ENCODE results near the gene PCTP. TPM values are rescaled to one million over a fixed set of nuclear protein-coding genes. Genes with fewer than 3 reads are reported as not detected.

The PCTP gene
- total RNA-seq, 8 experiments from 2014 or later = 4.6 to 21.0 (median 13.0) TPM

DNA sequence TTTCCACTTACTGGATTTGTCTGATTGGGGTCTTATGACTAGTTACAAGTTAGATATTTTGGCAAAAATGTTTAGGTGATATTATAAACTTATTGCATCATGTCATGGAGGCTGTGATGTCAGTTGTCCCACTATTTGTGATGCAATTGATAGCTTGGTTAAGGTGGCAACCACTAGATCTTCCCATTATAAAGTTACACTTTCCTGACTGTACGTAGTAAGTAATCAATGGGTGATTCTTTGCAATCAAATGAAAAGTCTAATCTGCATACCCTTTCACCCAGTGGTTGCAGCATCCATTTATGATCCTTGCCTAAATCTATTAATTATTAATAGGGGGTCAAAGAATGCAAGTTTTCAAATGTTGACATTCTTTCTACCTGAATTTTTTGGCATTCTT lies 4.4 kb upstream of the PCTP start:
- 56 to 100% (median 86%) methylated on average over 1 of the region's 1 CpG; no CpG with 5 or more reads in 3 of the 10 experiments for WGBS, 10 experiments
- no peak for ATAC-seq (replicated peaks in 6 of 8)
- H3K4me1 ChIP-seq (replicated peaks in 1 of 2) = no peaks in the 10 kb centered on the region
- in situ Hi-C loops (cut with MboI; ENCODE audit: low pct_unique_long_range_greater_than_20kb in 2 of 9, low sequenced_read_pairs in 9 of 9, unreplicated experiment in 9 of 9) = no loop called here
- no peak overlapping the region for H3K4me3 ChIP-seq
- H3K27ac ChIP-seq = no peak overlapping the region

GRCh38 chr17:55747209-55747608 lies 3.6 kb upstream of the PCTP start:
- H3K4me1 ChIP-seq (replicated peaks in 1 of 2) = peaks cover 6 to 7% of the 10 kb centered on the region in 2 donors
- WGBS, 10 experiments = 0 to 100% (median 52%) methylated on average over 1 to 3 of the region's 3 CpGs; no CpG with 5 or more reads in 2 of the 10 experiments
- in situ Hi-C loops (cut with MboI; ENCODE audit: low pct_unique_long_range_greater_than_20kb in 2 of 9, low sequenced_read_pairs in 9 of 9, unreplicated experiment in 9 of 9) = no loop called here
- no peak for ATAC-seq (replicated peaks in 6 of 8)
- H3K27ac ChIP-seq = no peak overlapping the region
- H3K4me3 ChIP-seq = no peak overlapping the region

- Histone ChIP-seq H3K4me3 (no peak overlapping the region), H3K27ac (no peak overlapping the region), H3K4me1 (replicated peaks in 1 of 2) (peaks cover 6 to 9% of the 10 kb centered on the region in 2 donors)
- 80 to 100% (median 100%) methylated on average over 1 of the region's 1 CpG; no CpG with 5 or more reads in 4 of the 10 experiments for WGBS, 10 experiments
- in situ Hi-C loops (cut with MboI; ENCODE audit: low pct_unique_long_range_greater_than_20kb in 2 of 9, low sequenced_read_pairs in 9 of 9, unreplicated experiment in 9 of 9) = no loop called here
- no peak for ATAC-seq (replicated peaks in 6 of 8)
These were observed 2.0 kb upstream of the PCTP start for GRCh38 chr17:55748841-55749240.

GRCh38 chr17:55749985-55750384 lies 866 bp upstream of the PCTP start:
- Histone ChIP-seq H3K27ac (no peak overlapping the region), H3K4me3 (no peak overlapping the region), H3K4me1 (replicated peaks in 1 of 2) (peaks cover 6 to 9% of the 10 kb centered on the region in 2 donors)
- WGBS, 10 experiments = 34 to 90% (median 77%) methylated on average over 1 to 4 of the region's 4 CpGs; no CpG with 5 or more reads in 2 of the 10 experiments
- in situ Hi-C loops (cut with MboI; ENCODE audit: low pct_unique_long_range_greater_than_20kb in 2 of 9, low sequenced_read_pairs in 9 of 9, unreplicated experiment in 9 of 9) = loop anchor here in 2 of 9 experiments (25.0 kb wide), 1 partner anchor 213 kb away; no protein-coding TSS in a partner anchor
- ATAC-seq (replicated peaks in 6 of 8) = no peak

- in situ Hi-C loops (cut with MboI; ENCODE audit: low pct_unique_long_range_greater_than_20kb in 2 of 9, low sequenced_read_pairs in 9 of 9, unreplicated experiment in 9 of 9) = loop anchor here in 2 of 9 experiments (25.0 kb wide), 1 partner anchor 214 kb away; no protein-coding TSS in a partner anchor
- Histone ChIP-seq H3K27ac (no peak overlapping the region), H3K4me1 (replicated peaks in 1 of 2) (peaks cover 6 to 9% of the 10 kb centered on the region in 2 donors), H3K4me3 (peak overlapping the region; percentile 43 to 68 (median 52))
- WGBS, 10 experiments = 14 to 100% (median 54%) methylated on average over 1 to 4 of the region's 4 CpGs; no CpG with 5 or more reads in 5 of the 10 experiments
- ATAC-seq (replicated peaks in 6 of 8) = no peak
These were observed 934 bp downstream of the PCTP start for GRCh38 chr17:55751720-55752250.

DNA sequence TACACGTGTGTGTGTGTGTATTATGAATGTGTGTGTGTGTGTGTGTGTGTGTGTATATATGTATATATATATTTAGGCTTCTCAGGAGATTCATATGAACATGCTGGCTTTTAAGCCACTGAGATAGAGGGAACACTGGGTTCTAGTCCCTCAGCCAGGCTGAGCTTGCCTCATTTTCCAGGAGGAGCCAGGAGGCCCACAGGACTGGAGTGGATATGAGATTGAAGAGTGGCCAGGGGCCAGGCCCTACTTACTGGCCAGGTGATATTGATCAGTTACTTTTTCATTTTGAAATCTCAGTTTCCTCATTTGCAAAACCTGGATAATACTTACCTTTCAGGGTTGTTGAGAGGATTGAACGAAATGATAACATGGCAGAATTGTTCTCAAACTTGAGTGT lies 5.8 kb downstream of the PCTP start:
- Histone ChIP-seq H3K27ac (no peak overlapping the region), H3K4me1 (replicated peaks in 1 of 2) (peaks cover 6 to 8% of the 10 kb centered on the region in 2 donors), H3K4me3 (no peak overlapping the region)
- in situ Hi-C loops (cut with MboI; ENCODE audit: low pct_unique_long_range_greater_than_20kb in 2 of 9, low sequenced_read_pairs in 9 of 9, unreplicated experiment in 9 of 9) = loop anchor here in 2 of 9 experiments (25.0 kb wide), 1 partner anchor 219 kb away; no protein-coding TSS in a partner anchor
- no peak for ATAC-seq (replicated peaks in 6 of 8)
- 86 to 100% (median 100%) methylated on average over 1 to 2 of the region's 2 CpGs; no CpG with 5 or more reads in 7 of the 10 experiments for WGBS, 10 experiments

DNA sequence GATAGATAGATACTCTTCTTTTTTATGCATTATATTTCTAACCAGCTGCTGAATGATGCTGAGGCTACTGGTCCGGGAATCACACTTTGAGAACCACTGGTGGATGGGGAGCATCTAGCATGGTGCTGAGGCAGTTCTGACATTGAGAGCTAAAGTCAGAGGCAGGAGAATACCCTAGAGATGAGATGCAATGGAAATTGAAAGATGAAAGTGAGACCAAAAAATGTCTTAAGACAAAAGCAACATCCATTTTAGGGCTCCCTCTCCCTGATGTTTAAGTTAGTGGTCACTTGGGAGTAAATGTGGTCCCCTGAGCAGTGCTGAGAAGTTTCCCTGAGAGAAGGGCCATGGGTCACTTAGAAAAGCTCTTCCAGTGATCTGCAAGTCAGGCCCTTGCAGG lies 6.8 kb downstream of the PCTP start:
- no peaks in the 10 kb centered on the region for H3K4me1 ChIP-seq (replicated peaks in 1 of 2)
- in situ Hi-C loops (cut with MboI; ENCODE audit: low pct_unique_long_range_greater_than_20kb in 2 of 9, low sequenced_read_pairs in 9 of 9, unreplicated experiment in 9 of 9) = loop anchor here in 2 of 9 experiments (25.0 kb wide), 1 partner anchor 220 kb away; no protein-coding TSS in a partner anchor
- 83 to 100% (median 100%) methylated on average over 1 of the region's 1 CpG; no CpG with 5 or more reads in 2 of the 10 experiments for WGBS, 10 experiments

GRCh38 chr17:55758171-55758570 lies 7.3 kb downstream of the PCTP start:
- Histone ChIP-seq H3K4me3 (no peak overlapping the region), H3K4me1 (replicated peaks in 1 of 2) (no peaks in the 10 kb centered on the region), H3K27ac (no peak overlapping the region)
- in situ Hi-C loops (cut with MboI; ENCODE audit: low pct_unique_long_range_greater_than_20kb in 2 of 9, low sequenced_read_pairs in 9 of 9, unreplicated experiment in 9 of 9) = loop anchor here in 2 of 9 experiments (25.0 kb wide), 1 partner anchor 221 kb away; no protein-coding TSS in a partner anchor
- no peak for ATAC-seq (replicated peaks in 6 of 8)

More for the DNA sequence above, 6.8 kb downstream of the PCTP start:
- Histone ChIP-seq H3K27ac (no peak overlapping the region), H3K4me3 (no peak overlapping the region)
- no peak for ATAC-seq (replicated peaks in 6 of 8)

- ATAC-seq (replicated peaks in 6 of 8) = no peak
- H3K27ac ChIP-seq = no peak overlapping the region
- no peaks in the 10 kb centered on the region for H3K4me1 ChIP-seq (replicated peaks in 1 of 2)
- H3K4me3 ChIP-seq = no peak overlapping the region
- 40 to 86% (median 80%) methylated on average over 1 to 3 of the region's 3 CpGs; no CpG with 5 or more reads in 1 of the 10 experiments for WGBS, 10 experiments
- in situ Hi-C loops (cut with MboI; ENCODE audit: low pct_unique_long_range_greater_than_20kb in 2 of 9, low sequenced_read_pairs in 9 of 9, unreplicated experiment in 9 of 9) = loop anchor here in 2 of 9 experiments (25.0 kb wide), 1 partner anchor 223 kb away; no protein-coding TSS in a partner anchor
These were observed 9.9 kb downstream of the PCTP start for GRCh38 chr17:55760643-55761355.

DNA sequence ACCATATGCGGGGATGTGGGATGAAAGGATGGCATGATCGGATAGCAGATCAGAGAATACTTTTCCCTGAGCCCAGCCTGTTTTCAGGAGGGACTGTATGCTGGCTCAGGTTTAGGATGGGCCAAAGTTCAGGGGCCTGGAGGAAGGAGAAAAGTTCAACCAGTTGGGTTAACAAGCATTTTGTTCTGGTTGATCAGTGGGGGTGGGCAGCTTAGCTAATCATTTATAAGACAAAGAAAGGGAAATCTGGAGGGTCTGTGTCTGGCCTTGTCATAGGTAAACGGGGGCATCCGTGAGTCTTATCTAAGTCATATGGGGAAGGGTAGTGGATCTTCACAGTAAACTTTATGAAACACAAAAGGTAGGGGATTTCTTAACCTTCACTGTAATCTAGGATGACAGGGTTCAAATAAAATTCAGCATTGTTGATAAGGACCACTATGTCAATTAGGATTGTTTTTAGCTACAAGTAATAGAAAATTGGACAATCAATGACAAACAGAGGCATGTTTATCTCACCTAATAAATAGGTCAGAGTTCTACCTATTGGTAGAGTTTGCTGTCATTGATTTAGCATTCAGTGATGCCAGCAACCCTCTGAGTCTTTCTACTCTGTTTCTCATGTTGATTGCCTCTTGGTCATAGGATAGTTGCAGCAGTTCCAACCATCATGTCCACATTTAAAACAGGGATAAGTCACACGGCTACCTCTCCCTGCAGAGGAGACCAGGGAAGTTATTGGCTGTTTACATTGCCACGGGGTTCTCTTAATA lies 11.4 kb downstream of the PCTP start:
- Histone ChIP-seq H3K4me3 (no peak overlapping the region), H3K27ac (no peak overlapping the region), H3K4me1 (replicated peaks in 1 of 2) (no peaks in the 10 kb centered on the region)
- WGBS, 10 experiments = 67 to 100% (median 86%) methylated on average over 2 to 5 of the region's 6 CpGs
- no peak for ATAC-seq (replicated peaks in 6 of 8)
- in situ Hi-C loops (cut with MboI; ENCODE audit: low pct_unique_long_range_greater_than_20kb in 2 of 9, low sequenced_read_pairs in 9 of 9, unreplicated experiment in 9 of 9) = loop anchor here in 2 of 9 experiments (25.0 kb wide), 1 partner anchor 225 kb away; no protein-coding TSS in a partner anchor

GRCh38 chr17:55763856-55764255 lies 13.0 kb downstream of the PCTP start:
- in situ Hi-C loops (cut with MboI; ENCODE audit: low pct_unique_long_range_greater_than_20kb in 2 of 9, low sequenced_read_pairs in 9 of 9, unreplicated experiment in 9 of 9) = loop anchor here in 2 of 9 experiments (25.0 kb wide), 1 partner anchor 227 kb away; no protein-coding TSS in a partner anchor
- no peak overlapping the region for H3K27ac ChIP-seq
- H3K4me3 ChIP-seq = no peak overlapping the region
- no peaks in the 10 kb centered on the region for H3K4me1 ChIP-seq (replicated peaks in 1 of 2)
- no peak for ATAC-seq (replicated peaks in 6 of 8)
- WGBS, 10 experiments = 70 to 94% (median 88%) methylated on average over 2 to 6 of the region's 6 CpGs

DNA sequence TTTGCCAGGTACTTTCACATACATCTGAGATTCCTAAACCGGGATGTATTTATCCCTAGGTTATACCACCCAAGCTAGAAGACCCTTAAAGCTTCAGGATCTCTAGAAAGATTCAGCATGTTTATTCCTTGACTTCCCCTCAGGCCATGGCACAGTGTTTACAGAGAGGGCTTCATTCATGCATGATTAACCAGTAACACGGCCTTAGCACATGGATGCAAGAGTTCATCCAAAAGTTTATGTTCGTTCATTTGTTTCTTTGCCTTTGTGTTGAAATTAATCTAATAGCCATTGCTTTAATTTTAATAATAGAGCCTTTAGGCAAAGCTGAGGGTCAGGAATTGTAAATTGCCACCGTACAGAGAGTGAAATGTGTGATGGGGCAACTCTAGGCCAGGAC lies 13.8 kb downstream of the PCTP start:
- peak in 1 of 8 experiments; percentile 34 for ATAC-seq (replicated peaks in 6 of 8)
- in situ Hi-C loops (cut with MboI; ENCODE audit: low pct_unique_long_range_greater_than_20kb in 2 of 9, low sequenced_read_pairs in 9 of 9, unreplicated experiment in 9 of 9) = loop anchor here in 2 of 9 experiments (25.0 kb wide), 1 partner anchor 227 kb away; no protein-coding TSS in a partner anchor
- Histone ChIP-seq H3K4me3 (no peak overlapping the region), H3K4me1 (replicated peaks in 1 of 2) (no peaks in the 10 kb centered on the region), H3K27ac (no peak overlapping the region)
- WGBS, 10 experiments = 60 to 100% (median 95%) methylated on average over 1 to 4 of the region's 4 CpGs
